ENCODE measurements around the gene ELN. TPM values are rescaled to one million over a fixed set of nuclear protein-coding genes. Genes with fewer than 3 reads are reported as not detected.

The ELN gene
- total and polyA plus RNA-seq, 2 of the 4 experiments (the other 2 are of a cell fraction), result 2.2 to 14.3 TPM

- H3K4me3 ChIP-seq (ENCODE audit: insufficient read depth, low read depth, low read length), result no peak overlapping the region
- no peak overlapping the region for H3K27ac ChIP-seq (ENCODE audit: insufficient read depth, low read length)
- no peaks in the 10 kb centered on the region for H3K27me3 ChIP-seq (ENCODE audit: control insufficient read depth, insufficient read depth, low read length)
- H2BK20ac ChIP-seq (ENCODE audit: low read depth, low read length), result no peak overlapping the region
- ATAC-seq (ENCODE audit: low read depth) (no peak), DNase-seq (no peak)
- peak overlapping the region; percentile 49; the same call in 1 of the 2 replicates for H2AK5ac ChIP-seq (ENCODE audit: low read depth, low read length)
- no peak overlapping the region for H3K9ac ChIP-seq (ENCODE audit: low read depth, low read length)
- no peak overlapping the region; the same call in 1 of the 2 replicates for H4K91ac ChIP-seq (ENCODE audit: insufficient read depth, low read depth, low read length)
- H3K4me1 ChIP-seq (ENCODE audit: control insufficient read depth, insufficient read depth, low read length), result peaks cover 11% of the 10 kb centered on the region
- H2BK5ac ChIP-seq (ENCODE audit: low read depth, low read length, poor library complexity, severe bottlenecking), result no peak overlapping the region
- H4K8ac ChIP-seq (ENCODE audit: low read depth in 2 of 2, low read length in 2 of 2), result no peak overlapping the region; a peak in 1 of 4 replicates
- H2AK9ac ChIP-seq (replicated peaks; ENCODE audit: low read depth, low read length, poor library complexity), result no peak overlapping the region
- 77% methylated on average over 8 of the region's 12 CpGs; no CpG with 5 or more reads in 1 of the 2 experiments for WGBS, 2 experiments (ENCODE audit: extremely low coverage in 2 of 2, insufficient read length in 1 of 2)
- no peaks in the 10 kb centered on the region for H4K20me1 ChIP-seq (ENCODE audit: insufficient read depth, low read length)
- no peak overlapping the region for H3K4me2 ChIP-seq (ENCODE audit: low read depth, low read length)
- no peak overlapping the region for H4K5ac ChIP-seq (ENCODE audit: low read depth, low read length)
- CTCF ChIA-PET, result no interaction called here
- no peak overlapping the region for H3K14ac ChIP-seq (replicated peaks; ENCODE audit: low read depth, low read length)
- no peaks in the 10 kb centered on the region for H3K9me3 ChIP-seq (ENCODE audit: control insufficient read depth, insufficient read depth, low read length)
- TF ChIP-seq CHD1 (IDR thresholded peaks at IDR 0.05; ENCODE audit: low read depth, low read length) (no peak), RFX5 (IDR thresholded peaks at IDR 0.05; ENCODE audit: low read depth, low read length) (no peak), RCOR1 (IDR thresholded peaks at IDR 0.05; ENCODE audit: insufficient replicate concordance, low read length) (no peak), MXI1 (IDR thresholded peaks at IDR 0.05; ENCODE audit: borderline replicate concordance, low read depth, low read length) (no peak), FOS (IDR thresholded peaks at IDR 0.05; ENCODE audit: low read depth, low read length) (no peak), MAZ (IDR thresholded peaks at IDR 0.05; ENCODE audit: borderline replicate concordance, low read depth, low read length) (no peak), CTCF (conservative IDR thresholded peaks at IDR 0.05; ENCODE audit: low read depth, low read length) (no peak), SMC3 (IDR thresholded peaks at IDR 0.05; ENCODE audit: low read depth, low read length) (no peak), NFE2L2 (IDR thresholded peaks at IDR 0.05; ENCODE audit: low read depth, low read length) (no peak), CEBPB (IDR thresholded peaks at IDR 0.05; ENCODE audit: low read depth, low read length) (no peak), BHLHE40 (IDR thresholded peaks at IDR 0.05; ENCODE audit: low read depth, low read length) (no peak), POLR2A (IDR thresholded peaks at IDR 0.05; ENCODE audit: low read depth, low read length) (no peak)
- H3K9me1 ChIP-seq (ENCODE audit: insufficient read depth, low read length), result peaks cover 14% of the 10 kb centered on the region
- dilution Hi-C loops (cut with HindIII; ENCODE audit: low sequenced_read_pairs, unreplicated experiment) (loop anchor here (10.0 kb wide), 1 partner anchor 52 kb away; no protein-coding TSS in a partner anchor), in situ Hi-C loops (cut with MboI; ENCODE audit: low sequenced_read_pairs) (no loop called here), intact Hi-C loops (cut with micrococcal nuclease) (no loop called here)
- H2BK120ac ChIP-seq (ENCODE audit: low read depth, low read length), result no peak overlapping the region
- BruUV-seq (replicated peaks), result no TSS peak
- POLR2A ChIA-PET (ENCODE audit: unreplicated experiment), result no interaction called here
- no peaks in the 10 kb centered on the region for H3K79me1 ChIP-seq (ENCODE audit: low read depth in 1 of 2, low read length in 2 of 2)
- H3K23ac ChIP-seq (ENCODE audit: low read depth, low read length), result 0 out of 2 replicates have a peak overlapping the region, but pooled peaks have one; percentile 63
- H3K36me3 ChIP-seq (ENCODE audit: control insufficient read depth, insufficient read depth, low read length), result no peaks in the 10 kb centered on the region
- no peak overlapping the region for H3K56ac ChIP-seq (ENCODE audit: extremely low read depth, insufficient read depth, low read length)
- no peak overlapping the region for H3K4ac ChIP-seq (ENCODE audit: low read depth, low read length)
- H2AFZ ChIP-seq (replicated peaks; ENCODE audit: low read length, poor library complexity), result no peak overlapping the region
- no peak overlapping the region for H2BK15ac ChIP-seq (ENCODE audit: low read depth, low read length)
- H3K18ac ChIP-seq (ENCODE audit: low read depth, low read length), result no peak overlapping the region
These were observed 21.3 kb upstream of the ELN start for GRCh38 chr7:74006451-74007241.

All from IMR-90 (cell line).